ENCODE data around the gene SQSTM1.

Gene SQSTM1

DNA sequence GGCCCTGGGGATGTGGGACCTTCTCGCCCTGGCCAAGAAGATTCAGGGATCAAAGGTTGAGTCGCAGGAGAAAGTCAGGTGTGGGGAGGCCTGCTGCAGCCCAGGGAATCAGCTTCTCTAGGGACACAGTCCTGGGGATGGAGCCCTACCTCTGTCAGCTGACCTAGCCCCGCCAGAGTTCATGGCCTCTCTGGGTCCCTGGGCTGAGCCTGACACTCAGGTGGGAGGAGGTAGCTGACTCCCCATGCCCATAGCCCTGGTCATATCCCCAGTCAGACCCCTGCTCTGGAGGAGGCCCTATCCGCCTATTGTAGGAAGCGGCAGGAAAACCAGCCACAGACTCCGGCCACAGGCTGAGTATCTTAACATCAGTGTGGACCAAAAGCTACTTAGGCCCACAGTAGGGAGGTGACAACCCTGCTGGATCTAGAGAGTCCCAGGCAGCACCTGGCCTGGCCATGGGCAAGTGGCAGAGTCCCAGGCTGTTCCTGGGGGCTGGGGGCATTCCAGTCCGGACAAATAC, 52.9 kb downstream of the SQSTM1 start:
- DNase-seq (ENCODE audit: low read depth, low spot score) = no peak

DNA sequence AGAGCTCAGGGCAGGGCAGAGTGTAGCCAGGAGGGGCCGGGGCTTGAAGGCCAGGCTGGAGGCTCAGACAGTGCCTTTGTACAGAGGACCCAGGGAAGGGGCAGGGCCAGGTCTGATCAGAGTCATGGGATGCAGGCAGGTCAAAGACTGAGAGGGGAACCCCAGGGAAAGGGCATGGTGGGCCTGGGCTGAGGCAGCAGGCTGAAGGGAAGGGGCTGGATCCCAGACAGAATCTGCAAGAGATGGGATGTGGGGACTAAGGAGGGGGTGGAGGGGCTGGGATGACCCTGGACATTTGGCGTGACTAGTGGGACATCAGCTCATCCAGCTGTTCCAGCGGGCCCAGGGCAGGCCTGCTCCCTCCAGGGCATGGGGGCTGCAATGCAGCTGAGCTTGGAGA, 53.4 kb downstream of the SQSTM1 start:
- no peak for DNase-seq (ENCODE audit: low read depth, low spot score)

DNA sequence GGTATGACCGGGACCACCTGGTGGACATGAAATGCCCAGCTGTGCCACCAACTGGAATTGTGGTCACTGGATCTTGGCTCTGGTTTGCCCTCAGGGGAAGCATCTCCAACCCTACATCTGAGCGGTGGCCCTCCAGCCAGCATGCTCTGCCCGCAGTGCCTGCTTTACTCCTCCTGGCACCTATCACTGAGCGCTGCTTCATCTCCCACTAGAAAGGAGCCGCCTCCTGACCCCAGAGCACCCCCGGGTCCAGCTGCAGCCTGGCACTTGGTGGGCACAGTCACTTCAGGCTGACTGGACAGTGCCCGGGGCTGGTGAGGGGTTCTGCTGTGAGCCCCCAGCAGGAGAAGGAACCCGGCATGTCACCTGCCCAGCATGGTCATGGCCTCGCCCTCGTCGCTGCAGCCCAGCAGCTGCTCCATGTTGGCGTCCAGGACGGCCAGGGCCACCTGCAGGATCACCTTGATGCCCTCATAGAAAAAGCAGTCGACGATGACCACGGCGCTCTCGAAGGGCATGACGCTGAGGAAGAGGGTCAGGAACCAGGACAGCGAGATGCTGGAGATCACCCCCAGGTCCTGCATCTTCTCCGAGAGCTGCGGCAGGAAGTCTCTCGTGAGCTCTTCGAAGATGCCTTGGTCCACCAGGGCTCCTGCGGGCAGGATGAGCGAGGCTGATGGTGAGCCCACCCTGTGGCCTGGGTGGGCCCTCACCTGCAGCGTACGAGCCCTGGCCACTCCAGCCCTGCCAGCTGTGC, 54.0 kb downstream of the SQSTM1 start:
- no peak for DNase-seq (ENCODE audit: low read depth, low spot score)

DNA sequence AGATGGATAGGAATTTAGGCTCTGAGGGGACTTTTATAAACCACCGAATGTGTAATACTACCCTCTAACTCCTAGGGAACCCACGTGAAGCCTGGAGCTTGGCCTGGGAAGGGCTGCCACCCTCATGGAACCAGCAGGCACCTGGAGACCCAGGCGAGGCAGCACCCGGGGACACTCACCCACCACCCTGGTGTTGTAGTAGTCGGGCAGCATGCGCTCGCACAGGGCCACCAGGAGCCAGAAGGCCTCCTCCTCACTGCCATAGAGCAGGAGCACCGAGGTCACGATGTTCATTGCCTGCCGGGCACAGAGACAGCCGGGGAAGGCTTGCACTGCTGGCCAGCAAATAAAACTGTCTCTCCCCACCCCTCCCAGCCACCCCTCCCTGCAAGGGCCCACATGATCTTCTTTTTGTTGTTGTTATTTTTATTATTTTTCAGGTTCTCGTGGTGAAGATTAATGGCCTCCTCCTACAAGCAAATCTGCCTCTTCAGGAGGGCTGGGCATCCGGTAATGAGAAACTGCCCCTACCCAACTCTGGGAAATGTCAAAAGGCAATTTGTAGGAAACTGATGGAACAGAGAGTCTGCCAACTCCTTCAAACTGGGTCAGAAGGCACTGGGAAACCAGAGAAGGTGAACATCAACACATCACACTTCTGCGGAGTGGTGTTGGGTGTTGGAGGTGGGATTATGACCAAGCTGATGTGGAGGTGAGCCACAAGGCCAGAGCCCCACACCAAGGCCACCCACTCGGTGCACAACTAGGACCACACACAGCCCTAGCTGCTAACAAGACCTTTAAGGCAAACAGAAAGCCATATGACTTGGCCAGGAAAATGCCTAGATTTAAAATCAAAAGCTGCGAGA, 55.3 kb downstream of the SQSTM1 start:
- no peak for DNase-seq (ENCODE audit: low read depth, low spot score)

DNA sequence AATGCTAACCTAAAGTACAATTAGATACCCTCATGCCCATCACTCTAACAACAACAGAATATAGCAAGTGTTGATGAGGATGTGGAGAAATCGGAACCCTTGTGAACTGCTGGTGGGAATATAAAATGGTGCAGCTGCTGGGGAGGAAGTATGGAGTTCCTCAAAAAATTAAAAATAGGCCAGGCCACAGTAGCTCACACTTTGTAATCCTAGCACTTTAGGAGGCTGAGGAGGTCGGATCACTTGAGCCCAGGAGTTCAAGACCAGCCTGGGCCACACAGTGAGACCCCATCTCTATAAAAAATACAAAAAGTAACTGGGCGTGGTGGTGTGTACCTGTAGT, 55.9 kb downstream of the SQSTM1 start:
- DNase-seq (ENCODE audit: low read depth, low spot score) = no peak

DNA sequence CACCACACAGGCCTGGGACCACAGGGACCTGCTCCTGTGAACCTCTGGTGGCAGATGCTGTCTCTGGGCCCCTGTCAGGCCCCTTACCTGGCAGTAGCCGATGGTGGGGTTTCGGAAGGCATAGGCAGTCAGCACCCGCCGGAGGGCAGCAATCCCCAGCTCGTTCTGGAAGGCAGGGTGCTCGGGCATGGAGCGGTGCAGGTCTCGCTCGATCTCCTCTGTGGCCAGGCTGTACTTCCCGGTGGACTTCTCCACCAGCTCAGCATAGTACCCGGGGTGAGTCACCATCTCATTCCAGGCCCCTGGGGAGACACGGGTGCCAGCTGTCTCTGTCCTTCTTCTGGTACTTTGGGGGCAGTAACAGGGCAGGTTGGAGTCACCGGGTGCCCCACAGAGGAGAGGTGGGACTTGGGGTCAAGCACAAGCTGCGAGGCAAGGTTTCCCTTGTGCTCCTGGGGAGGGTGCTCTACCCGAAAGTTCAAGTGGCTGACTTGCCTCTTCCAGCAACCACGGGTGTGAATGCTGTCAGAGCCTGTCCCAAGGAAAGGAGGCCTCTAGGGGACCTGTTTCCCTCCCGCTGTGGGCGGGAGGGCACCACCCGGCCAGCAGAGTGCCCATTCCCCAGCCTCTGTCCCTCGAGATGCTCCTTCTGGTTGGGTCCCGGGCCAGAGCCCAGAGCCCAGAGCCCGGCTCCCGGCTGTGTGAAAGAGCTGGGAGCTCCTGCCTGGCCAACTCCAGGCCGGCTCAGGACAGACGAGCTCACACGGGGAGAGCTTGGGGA, 57.7 kb downstream of the SQSTM1 start:
- DNase-seq (ENCODE audit: low read depth, low spot score) = no peak

DNA sequence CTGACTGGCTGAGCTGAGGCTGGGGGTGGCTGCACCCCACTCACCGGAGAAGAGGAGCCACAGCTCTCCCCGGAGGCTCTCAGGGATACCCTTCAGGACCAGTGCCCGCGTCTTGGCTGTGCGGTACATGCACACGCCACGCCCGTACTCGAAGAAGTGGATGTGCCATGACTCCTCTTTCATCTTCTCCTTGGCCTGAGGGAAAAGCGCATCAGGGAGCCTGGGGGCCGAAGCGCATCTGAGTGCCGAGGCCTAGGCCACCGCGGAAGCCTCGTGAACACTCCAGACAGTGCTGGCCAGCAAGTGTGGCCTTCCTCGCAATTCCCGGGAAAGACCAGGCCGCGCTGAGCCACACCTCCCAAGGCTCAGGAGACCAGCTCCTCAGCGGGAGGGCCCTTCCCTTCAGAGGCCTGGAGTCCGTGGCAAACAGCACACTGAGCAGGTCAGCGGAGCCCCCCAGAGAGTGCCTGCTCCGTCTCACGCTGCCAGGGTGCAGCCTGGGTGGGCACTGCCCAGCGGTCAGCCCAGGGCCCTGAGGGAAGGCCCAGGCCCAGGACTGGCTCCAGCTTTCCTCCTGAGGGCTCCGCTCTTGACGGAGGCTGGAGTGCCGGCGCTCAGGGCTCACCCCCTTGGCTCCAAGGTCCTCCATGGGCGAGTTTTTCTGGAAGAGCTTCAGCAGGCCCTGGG, 58.4 kb downstream of the SQSTM1 start:
- no peak for DNase-seq (ENCODE audit: low read depth, low spot score)

DNA sequence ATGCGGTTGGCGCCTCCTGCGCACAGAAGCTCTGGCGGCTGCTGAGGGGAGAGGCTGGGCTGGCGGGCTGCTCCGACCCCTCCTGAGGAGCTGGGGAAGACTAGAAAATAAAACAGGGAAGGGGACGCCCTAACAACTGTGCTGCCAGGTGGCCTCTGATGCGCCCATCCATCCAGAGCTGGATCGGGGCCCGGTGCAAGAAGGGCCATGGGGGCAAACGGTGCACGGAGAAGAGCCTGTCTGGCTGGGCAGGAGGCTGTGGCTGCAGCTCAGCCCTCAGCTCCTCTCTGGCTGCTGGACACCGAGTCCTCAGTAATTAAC, 58.9 kb downstream of the SQSTM1 start:
- DNase-seq (ENCODE audit: low read depth, low spot score) = no peak

DNA sequence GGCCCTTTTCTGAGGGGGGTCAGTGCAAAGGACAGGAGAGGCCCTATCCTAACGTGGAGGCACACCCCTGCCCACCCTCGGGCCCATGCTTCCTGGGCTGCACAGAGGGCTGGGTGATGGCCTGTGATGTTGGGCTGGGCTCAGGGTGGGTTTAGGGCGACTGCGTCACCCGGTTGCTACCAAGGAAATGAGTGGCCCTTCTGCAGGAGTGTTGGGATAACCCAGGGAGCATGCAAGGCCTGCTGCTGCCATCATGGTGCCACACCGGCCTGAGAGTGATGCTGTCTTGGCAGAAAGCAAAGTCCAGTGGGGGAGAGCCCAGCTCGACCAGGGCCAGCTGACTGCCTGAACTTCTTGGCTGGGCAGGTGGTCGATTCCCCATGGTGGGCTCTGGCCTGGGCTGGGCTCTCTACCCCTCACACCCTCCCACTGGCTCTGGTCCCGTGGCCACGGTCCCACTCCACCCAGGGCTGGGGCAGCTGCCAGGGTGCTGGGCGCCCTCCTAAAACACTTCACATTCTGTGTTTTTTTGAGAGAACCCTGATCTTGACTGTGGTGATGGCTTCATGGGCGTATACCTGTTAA, 59.5 kb downstream of the SQSTM1 start:
- DNase-seq (ENCODE audit: low read depth, low spot score) = no peak

DNA sequence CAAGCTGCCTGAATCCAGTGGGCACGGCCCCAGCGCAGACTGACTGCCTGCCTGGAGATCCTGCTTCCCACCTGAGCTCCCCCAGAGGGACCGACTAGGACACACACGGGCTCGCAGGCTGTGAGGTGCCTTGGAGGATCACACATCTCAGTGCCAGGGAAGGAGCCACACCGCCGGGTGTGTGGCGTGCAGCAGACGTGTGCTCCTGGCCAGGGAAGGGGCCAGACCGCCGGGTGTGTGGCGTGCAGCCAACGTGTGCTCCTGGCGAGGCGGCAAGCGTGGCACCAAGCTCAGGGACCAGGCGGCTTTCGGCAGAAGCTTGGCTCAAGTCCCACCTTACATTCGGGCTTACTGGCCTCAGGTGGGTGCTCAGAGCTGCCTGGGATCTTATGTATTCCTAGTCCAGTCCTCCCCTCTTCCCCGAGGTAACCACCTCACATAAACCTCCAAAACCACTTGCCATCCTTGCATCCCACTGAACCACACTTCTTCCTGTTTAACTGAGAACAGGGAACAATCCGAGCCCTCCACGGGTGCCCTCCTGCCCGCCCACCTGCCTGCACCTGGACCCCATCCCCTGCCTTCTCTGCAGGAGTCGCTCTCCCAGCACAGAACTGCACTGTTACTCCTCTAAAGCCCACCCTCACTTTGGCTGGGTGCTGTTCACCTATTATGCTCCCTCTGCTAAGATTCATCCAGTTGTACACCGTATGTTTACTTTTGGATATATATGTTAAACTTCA, 60.3 kb downstream of the SQSTM1 start:
- DNase-seq (ENCODE audit: low read depth, low spot score) = no peak

DNA sequence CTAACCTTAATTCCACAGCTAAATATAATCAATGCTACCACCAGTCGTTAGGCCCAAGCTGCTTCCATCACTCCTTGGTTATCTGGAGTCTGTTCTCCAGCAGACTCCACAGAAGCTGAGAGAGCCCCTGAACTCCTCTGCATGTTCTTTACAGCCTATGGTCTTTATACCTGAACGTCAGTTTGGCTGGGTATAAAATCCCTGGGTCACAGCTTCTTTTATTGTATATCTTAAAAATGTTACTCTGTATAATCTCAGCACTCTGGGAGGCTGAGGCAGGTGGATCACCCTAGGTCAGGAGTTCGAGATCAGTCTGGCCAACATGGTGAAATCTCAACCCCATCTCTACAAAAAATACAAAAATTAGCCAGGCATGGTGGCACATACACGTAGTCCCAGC, 61.6 kb downstream of the SQSTM1 start:
- no peak for DNase-seq (ENCODE audit: low read depth, low spot score)

DNA sequence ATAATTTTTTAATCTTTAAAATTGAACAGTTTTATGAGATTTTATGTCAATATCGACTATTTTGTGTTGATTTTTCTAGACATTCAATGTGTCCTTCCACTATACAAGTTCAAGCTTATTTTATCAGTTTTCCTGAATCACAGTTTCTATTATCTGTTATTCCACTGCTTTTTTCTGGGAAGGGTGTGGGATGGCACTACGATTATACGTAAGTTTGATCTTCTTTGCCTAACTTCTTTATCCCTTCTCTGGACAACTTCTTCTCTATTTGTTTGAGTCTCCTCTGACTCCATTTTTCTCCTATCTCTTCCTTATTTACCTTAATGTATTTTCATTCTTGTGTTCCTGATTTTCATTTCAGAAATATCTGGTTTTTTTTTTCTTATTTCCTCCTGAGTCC, 62.5 kb downstream of the SQSTM1 start:
- DNase-seq (ENCODE audit: low read depth, low spot score) = no peak

DNA sequence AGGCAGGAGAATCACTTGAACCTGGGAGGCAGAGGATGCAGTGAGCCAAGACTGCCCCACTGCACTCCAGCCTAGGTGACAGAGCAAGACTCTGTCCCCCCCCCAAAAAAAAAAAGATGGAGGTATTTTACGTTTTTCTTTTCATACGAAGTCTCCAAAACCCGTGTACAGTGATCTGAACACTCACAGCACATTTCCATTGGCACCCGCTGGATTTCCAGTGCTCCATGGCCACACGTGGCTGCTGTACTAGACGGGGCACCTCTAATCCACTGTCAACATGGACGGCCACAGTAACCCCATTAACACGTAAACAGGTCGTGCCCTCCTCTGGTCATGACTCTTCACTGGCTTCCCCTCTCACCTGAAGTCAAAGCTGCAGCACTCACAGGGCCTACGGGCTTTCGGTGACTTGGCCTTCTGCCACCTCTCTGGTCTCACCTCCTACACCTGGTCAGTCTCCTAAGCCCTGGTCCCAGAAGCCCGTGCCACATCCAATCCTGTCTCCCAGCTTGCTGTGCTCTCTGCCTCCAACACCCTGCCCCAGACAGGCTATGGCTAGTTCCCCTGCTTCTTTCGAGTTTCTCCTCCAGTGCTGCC, 64.9 kb downstream of the SQSTM1 start:
- no peak for DNase-seq (ENCODE audit: low read depth, low spot score)

DNA sequence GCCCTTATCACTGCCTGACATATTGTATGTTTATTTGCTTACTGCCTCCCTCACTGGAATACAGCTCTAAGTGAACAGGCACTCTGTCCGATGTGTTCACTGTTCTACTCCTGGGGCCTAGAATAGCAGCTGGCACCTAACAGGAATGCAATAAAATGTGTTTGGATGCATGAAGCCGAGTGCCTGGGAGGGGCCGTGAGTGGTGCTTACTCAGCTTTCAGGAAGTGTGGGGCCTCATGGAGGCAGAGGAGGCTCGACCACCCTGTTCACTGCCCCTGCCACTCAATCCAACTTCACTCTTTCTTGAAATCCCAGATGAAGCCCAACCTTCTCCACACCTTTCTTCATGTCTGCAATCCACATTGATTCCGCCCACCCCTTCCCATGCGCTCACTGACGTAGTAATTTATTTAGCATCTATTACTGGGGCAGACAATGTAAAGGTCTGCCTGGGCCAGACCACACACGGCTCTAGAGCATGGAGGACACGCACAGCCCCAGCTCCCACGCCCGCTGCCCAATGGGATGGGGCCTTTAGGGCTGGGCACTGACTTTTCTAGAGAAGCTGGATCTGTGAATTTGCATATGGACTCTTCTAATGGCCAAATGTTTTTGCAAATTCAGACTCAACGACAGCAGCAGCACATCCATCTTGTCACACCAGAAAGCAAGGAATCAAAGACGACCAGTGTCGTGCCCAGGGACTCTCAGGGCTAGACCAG, 65.6 kb downstream of the SQSTM1 start:
- DNase-seq (ENCODE audit: low read depth, low spot score) = no peak

DNA sequence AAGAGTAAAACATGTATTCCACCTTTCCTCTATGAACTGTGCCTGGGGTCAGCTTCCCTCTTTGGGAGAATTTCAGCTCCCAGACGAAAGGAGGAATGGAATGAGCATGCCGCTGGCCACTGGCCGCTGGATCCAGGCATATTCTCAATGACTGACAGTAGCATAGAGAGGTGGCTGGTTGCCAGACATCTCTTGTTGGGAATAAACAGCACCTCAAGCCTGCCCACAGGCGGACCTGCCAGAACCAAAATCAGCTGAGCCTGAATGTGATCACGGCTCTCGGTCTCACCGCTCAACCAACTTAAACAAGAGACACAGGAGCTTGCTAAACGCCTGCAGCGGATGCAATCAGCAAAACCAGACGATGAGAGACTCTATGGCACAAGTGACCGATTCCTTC, 66.4 kb downstream of the SQSTM1 start:
- no peak for DNase-seq (ENCODE audit: low read depth, low spot score)

Data from brain pericyte (primary cell).